ENCODE data around the gene HSF2BP. TPM values are rescaled to one million over a fixed set of nuclear protein-coding genes. Genes with fewer than 3 reads are reported as not detected.

Gene HSF2BP
- total RNA-seq, 3 donors from 2014 or later: 0.32 to 1.8 (median 1.3) TPM

- Histone ChIP-seq H3K4me3 (no peak overlapping the region), H3K36me3 (peaks cover 9% of the 10 kb centered on the region), H3K27ac (no peak overlapping the region), H3K4me1 (no peaks in the 10 kb centered on the region), H3K9me3 (no peaks in the 10 kb centered on the region), H3K27me3 (no peaks in the 10 kb centered on the region)
- DNase-seq (ENCODE audit: low spot score in 2 of 2): peak in 1 of 2 donors; percentile 56
- TF ChIP-seq POLR2A (IDR thresholded peaks at IDR 0.05): no peak
- TF ChIP-seq CTCF (IDR thresholded peaks at IDR 0.05): no peak
- TF ChIP-seq POLR2AphosphoS5 (IDR thresholded peaks at IDR 0.05): no peak
- intact Hi-C loops (cut with DNase I; ENCODE audit: low total_unique reads): no loop called here
Observed at GRCh38 chr21:43691086-43691795, 32.0 kb upstream of the HSF2BP start.

- no peak for TF ChIP-seq POLR2AphosphoS5 (IDR thresholded peaks at IDR 0.05)
- no peak for TF ChIP-seq CTCF (IDR thresholded peaks at IDR 0.05)
- TF ChIP-seq POLR2A (IDR thresholded peaks at IDR 0.05): no peak
- Histone ChIP-seq H3K36me3 (peaks cover 9% of the 10 kb centered on the region), H3K9me3 (no peaks in the 10 kb centered on the region)
Observed at GRCh38 chr21:43690346-43690745, 31.1 kb upstream of the HSF2BP start.

GRCh38 chr21:43689556-43690337 is 30.5 kb upstream of the HSF2BP start:
- Histone ChIP-seq H3K4me1 (no peaks in the 10 kb centered on the region), H3K4me3 (no peak overlapping the region), H3K27me3 (no peaks in the 10 kb centered on the region), H3K27ac (no peak overlapping the region), H3K9me3 (no peaks in the 10 kb centered on the region), H3K36me3 (peaks cover 9% of the 10 kb centered on the region)
- intact Hi-C loops (cut with DNase I; ENCODE audit: low total_unique reads): no loop called here
- TF ChIP-seq POLR2AphosphoS5 (IDR thresholded peaks at IDR 0.05) (no peak), POLR2A (IDR thresholded peaks at IDR 0.05) (no peak), CTCF (IDR thresholded peaks at IDR 0.05) (no peak)
- no peak for DNase-seq (ENCODE audit: low spot score in 2 of 2)

More at GRCh38 chr21:43690346-43690745, 31.1 kb upstream of the HSF2BP start:
- Histone ChIP-seq H3K4me3 (no peak overlapping the region), H3K4me1 (no peaks in the 10 kb centered on the region), H3K27ac (no peak overlapping the region), H3K27me3 (no peaks in the 10 kb centered on the region)
- intact Hi-C loops (cut with DNase I; ENCODE audit: low total_unique reads): no loop called here
- DNase-seq (ENCODE audit: low spot score in 2 of 2): no peak

- intact Hi-C loops (cut with DNase I; ENCODE audit: low total_unique reads): no loop called here
Observed at GRCh38 chr21:43688906-43689305, 29.6 kb upstream of the HSF2BP start.

More at GRCh38 chr21:43688906-43689305, 29.6 kb upstream of the HSF2BP start:
- no peak for DNase-seq (ENCODE audit: low spot score in 2 of 2)
- Histone ChIP-seq H3K4me1 (no peaks in the 10 kb centered on the region), H3K27me3 (no peaks in the 10 kb centered on the region), H3K36me3 (peaks cover 9% of the 10 kb centered on the region), H3K9me3 (no peaks in the 10 kb centered on the region), H3K27ac (no peak overlapping the region), H3K4me3 (no peak overlapping the region)
- TF ChIP-seq POLR2AphosphoS5 (IDR thresholded peaks at IDR 0.05) (no peak), CTCF (IDR thresholded peaks at IDR 0.05) (no peak), POLR2A (IDR thresholded peaks at IDR 0.05) (no peak)

Data from breast epithelium (tissue), 4 donors.